Activated CD4-positive, alpha-beta T cell treated with anti-CD3 and anti-CD28 coated beads, Interleukin-10, Interleukin-2, amounts not matched to agents 100 ng/mL and 50 ng/mL, durations not matched to agents 16 hours and 8 hours (primary cell): ENCODE results near the gene RPTOR.
"Not testable (repeated sequence)": the region's sequence is repeated elsewhere in the genome, so short reads cannot be mapped to it uniquely, and the experiment has no call there.

Source experiments
- DNase-seq: peaks from one replicate; pipeline ENCODE4 v3.0.0-alpha.2; 2020

The RPTOR gene

GRCh38 chr17:80621335-80621996 is 76.8 kb downstream of the RPTOR start:
- DNase-seq: no peak

- DNase-seq: no peak
These were observed 77.3 kb downstream of the RPTOR start for GRCh38 chr17:80621997-80622357.

GRCh38 chr17:80624864-80625263 is 80.2 kb downstream of the RPTOR start:
- DNase-seq: no peak

GRCh38 chr17:80625627-80626026 is 81.0 kb downstream of the RPTOR start:
- DNase-seq: no peak

GRCh38 chr17:80628881-80629280 is 84.2 kb downstream of the RPTOR start:
- not testable (repeated sequence) for DNase-seq

- DNase-seq: no peak
These were observed 84.8 kb downstream of the RPTOR start for GRCh38 chr17:80629298-80630028.

- DNase-seq: no peak
These were observed 86.0 kb downstream of the RPTOR start for GRCh38 chr17:80630560-80631120.

GRCh38 chr17:80631142-80632045 is 86.8 kb downstream of the RPTOR start:
- DNase-seq: no peak

- DNase-seq: no peak
These were observed 87.5 kb downstream of the RPTOR start for GRCh38 chr17:80632046-80632581.

GRCh38 chr17:80633207-80633606 is 88.6 kb downstream of the RPTOR start:
- no peak for DNase-seq

- no peak for DNase-seq
These were observed 89.4 kb downstream of the RPTOR start for GRCh38 chr17:80633994-80634566.

- no peak for DNase-seq
These were observed 91.9 kb downstream of the RPTOR start for GRCh38 chr17:80636361-80637018.

- no peak for DNase-seq
These were observed 92.6 kb downstream of the RPTOR start for GRCh38 chr17:80637048-80637781.

GRCh38 chr17:80639658-80640057 is 95.0 kb downstream of the RPTOR start:
- no peak for DNase-seq

GRCh38 chr17:80640366-80641084 is 95.9 kb downstream of the RPTOR start:
- no peak for DNase-seq

- no peak for DNase-seq
These were observed 98.9 kb downstream of the RPTOR start for GRCh38 chr17:80643326-80644099.

GRCh38 chr17:80644536-80644935 is 99.9 kb downstream of the RPTOR start:
- no peak for DNase-seq

GRCh38 chr17:80645706-80646325 is 101.2 kb downstream of the RPTOR start:
- no peak for DNase-seq

GRCh38 chr17:80646328-80646727 is 101.7 kb downstream of the RPTOR start:
- no peak for DNase-seq
